Measurements from ENCODE around the gene CLN6.

- TF ChIP-seq SUZ12 (IDR thresholded peaks at IDR 0.05; ENCODE audit: extremely low read depth, insufficient read depth, insufficient read length): no peak
- TF ChIP-seq YY1 (IDR thresholded peaks at IDR 0.05; ENCODE audit: insufficient read depth, insufficient read length): no peak
- TF ChIP-seq ZNF274 (IDR thresholded peaks at IDR 0.05; ENCODE audit: low read depth, low read length): no peak
These were observed 2.9 kb upstream of the CLN6 start for GRCh38 chr15:68232449-68232848.
